SH-SY5Y (cell line): ENCODE results near the gene CCL15.

Experiments used
- GATA2 ChIP-seq: IDR thresholded peaks from 2 replicates; pipeline ENCODE4 v1.6.1; 2011; ENCODE audit warnings: mild to moderate bottlenecking, low read depth, low read length
- GATA3 ChIP-seq: IDR thresholded peaks from 2 replicates; pipeline ENCODE4 v1.6.1; 2011; ENCODE audit warnings: low read depth, mild to moderate bottlenecking, low read length, moderate library complexity

DNA sequence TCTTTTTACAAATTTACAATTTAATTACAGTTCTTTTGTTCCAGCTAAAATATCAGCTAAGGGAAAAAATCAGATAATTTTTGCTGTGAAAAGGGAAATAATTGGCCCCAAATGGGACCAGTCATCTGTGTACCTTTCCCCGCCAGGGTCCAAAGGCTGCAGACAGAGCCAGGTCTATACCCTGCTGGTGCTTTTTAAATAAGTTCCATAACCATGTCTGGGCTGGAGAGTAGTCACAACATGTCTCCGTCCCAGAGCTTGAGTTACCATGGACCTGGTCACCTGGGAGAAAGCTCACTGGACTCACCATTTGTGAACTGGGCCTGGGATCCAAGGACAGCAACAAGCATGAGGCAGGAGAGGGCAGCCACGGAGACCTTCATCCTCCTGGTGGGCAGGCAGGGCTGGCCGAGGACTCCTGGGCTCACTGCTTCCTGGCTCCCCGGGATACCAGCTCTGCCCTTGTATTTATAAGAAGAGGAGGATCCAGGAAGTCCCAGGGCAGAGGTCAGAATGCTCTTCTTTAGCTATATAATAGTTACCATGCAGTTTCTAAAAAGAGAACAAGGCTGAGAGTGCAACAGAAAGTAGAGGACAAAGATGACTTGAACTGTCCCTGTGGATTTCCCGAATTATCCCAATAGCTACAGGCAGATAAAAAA is at the start of gene CCL15:
- no peak for TF ChIP-seq GATA2
- TF ChIP-seq GATA3 = no peak
